GM18909 (cell line): ENCODE measurements around the gene ELN.
"Not testable (repeated sequence)": the region's sequence is repeated elsewhere in the genome, so short reads cannot be mapped to it uniquely, and the experiment has no call there.

Experiments
- ATAC-seq: cut with Tn5 transposase; IDR thresholded peaks from one replicate; pipeline ENCODE4 v1.9.1; 2021; ENCODE audit warnings: mild to moderate bottlenecking; ENCODE audit not compliant: unreplicated experiment, poor library complexity

ELN gene

DNA sequence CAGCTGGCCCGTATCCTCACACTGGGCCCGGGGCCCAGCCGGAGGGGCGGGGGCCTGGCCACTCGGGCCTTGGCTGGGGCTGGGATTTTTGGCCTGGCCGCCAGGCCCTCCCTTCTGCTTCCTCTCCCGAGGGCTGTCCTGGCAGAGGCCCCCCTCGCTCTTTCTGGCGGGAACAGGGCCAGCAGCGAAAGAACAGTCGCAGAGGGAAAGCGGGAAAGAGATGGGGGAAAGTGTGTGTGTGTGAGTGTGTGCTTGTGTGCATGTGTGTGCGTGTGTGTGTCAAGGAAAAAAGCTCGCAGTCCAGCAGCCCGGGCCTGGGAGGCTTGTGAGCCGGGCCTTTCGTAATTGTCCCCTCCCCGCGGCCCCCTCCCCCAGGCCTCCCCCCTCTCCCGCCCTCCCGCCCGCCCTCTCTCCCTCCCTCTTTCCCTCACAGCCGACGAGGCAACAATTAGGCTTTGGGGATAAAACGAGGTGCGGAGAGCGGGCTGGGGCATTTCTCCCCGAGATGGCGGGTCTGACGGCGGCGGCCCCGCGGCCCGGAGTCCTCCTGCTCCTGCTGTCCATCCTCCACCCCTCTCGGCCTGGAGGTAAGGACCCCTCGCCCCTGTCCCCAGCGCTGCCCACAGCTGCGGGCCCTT lies at the start of gene ELN:
Gene ELN, plus strand, starts transcription at position 491 of the 638 bp plus-strand sequence. Its CDS starts 15 bp downstream, at position 506.
- ATAC-seq = no peak

DNA sequence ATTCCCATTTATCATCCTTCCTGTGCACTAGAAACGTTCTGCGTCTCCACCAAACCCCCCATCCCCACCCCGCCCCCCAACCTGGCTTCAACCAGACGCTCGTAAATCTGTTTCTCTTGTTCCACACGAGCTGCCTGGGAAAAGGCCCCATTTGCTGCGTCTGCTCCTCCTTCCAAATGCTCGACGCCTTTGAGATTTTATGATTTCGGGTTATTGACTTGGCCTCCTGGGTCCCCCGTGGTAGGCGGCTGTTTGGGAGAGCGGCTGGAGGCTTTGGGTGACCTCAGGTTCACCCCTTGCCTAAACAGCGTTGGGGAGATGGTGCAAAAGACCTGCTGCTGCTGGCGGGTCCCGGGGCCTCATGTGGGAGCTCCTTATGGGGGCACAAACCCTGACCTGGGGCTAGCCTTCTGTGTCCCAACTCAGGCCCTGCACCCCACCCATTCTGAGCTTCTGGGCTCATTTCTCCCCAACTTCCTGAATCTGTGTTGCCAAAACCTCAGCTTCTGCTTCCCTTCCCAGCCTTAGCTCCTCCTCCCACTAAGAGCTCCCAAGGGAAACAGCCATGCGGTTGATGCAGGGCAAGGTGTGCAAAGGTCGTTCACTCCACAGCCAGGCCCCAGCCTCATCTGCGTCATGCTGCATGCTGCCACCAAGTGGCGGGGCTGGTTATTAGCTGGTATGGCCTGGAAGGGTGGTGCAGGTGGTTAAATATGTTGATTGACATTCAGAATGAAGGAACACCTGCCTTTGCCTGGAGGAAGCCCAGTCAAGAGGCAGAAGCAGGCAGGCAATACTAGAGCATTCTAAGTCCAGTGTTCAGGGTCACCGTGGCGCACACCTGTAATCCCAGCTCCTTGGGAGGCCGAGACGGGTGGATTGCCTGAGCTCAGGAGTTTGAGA lies 49.1 kb upstream of the ELN start:
- no peak for ATAC-seq

DNA sequence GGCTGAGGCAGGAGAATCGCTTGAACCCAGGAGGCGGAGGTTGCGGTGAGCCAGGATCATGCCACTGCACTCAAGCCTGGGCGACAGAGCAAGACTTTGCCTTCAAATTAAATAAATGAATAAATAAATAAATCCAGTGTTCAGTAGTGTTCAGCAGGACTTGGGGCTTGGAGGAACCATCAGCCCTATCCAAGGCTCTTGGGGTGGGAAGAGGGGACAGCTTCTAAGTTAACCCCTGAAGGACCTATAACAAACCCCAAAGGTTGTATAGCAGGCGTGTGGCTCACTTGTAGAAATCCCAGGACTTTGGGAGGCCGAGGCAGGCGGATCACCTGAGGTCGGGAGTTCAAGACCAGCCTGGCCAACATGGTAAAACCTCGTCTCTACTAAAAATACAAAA lies 48.3 kb upstream of the ELN start:
- not testable (repeated sequence) for ATAC-seq

DNA sequence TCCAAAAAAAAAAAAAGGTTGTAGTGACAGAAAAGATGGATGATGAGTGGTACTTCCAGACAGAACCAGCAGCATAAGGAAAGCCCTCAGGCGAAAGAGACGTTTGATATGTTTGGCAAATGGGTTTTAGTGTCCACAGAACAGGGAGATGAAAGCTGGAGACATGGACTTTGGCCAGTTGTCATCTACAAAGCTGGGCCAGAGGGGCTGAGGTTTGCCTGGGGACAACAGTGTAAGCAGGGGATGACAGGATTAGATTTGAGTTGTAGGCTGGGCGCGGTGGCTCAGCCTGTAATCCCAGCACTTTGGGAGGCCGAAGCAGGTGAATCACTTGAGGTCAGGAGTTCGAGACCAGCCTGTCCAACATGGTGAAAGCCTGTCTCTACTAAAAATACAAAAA lies 47.8 kb upstream of the ELN start:
- ATAC-seq = no peak

DNA sequence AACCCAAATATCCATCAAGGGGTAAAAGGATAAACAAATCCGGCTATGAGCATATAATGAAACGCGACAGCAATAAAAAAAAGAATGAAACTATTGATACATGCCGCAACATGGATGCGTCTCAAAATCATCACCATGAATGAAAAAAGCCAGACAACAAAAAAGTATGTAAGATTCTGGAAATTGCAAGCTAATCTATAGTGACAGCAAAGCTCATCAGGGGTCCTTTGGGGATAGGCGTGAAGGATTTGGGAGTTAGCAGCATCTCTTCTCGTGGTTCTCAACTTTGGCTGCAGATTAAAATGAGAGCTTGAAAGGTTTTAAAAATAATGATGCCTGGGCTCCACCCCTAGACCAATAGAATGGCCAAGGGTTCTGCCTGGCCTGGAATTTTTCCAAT lies 46.0 kb upstream of the ELN start:
- ATAC-seq = no peak

DNA sequence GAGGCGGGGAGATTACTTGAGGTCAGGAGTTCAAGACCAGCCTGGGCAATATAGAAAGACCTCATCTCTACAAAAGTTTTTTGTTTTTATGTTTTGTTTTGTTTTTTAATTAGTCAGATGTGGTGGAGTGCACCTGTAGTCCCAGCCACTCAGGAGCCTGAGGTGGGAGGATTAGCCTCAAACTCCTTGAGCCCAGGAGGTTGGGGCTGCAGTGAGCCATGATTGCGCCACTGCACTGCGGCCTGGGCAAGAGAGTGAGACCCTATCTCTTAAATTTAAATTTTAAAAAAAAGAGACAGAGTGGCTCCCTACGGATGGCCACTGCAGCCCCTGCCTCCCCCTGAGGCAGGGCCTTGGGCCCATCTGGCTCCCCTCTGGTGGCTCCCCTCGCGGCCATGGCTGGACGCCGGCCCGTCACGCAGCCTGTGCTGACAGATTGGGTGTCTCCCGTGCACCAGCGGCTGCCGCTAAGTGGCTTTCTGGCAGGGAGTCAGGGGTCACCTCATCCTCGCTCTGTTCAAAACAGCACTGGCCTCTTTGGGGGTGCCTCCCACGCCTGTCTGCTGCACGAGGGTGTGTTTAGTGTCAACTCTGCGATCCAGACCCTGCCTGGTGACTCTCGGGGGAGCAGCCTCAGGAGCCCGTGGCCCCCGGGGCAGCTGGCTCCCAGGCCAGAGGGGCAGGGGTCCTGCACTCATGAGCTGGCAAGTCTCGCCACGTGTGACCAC lies 44.4 kb upstream of the ELN start:
- no peak for ATAC-seq

DNA sequence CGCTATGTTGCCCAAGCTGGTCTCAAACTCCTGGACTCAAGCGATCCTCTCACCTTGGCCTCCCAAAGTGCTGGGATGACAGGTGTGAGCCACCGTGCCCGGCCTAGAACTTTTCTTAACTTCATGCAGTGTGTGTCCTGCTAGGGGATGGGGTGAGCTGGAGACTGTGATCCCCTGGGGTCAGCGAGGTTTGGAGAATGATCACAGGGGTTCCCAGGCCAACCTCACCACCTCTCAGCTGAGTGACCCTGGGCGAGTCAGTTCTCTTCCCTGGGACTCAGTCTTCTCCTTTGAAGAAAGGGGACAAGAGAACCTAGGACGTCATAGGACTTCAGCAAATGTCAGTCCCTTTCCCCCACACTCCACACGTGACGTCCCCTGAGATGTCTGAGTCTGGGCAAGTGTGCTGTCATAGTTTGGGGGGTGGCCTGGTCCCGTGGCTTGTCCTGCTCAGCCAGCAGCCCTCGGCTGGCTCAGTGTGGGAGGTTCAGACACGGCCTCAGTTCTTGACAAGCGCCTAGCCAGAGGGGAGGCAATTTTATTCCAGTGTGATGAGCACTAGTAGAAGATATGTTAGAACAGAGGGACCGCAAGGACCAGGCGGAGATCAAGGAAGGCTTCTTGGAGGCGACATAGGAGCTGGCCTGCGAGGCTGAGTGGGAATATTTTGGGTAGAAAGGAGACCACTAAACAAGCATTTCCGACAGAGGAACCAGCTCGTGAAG lies 43.3 kb upstream of the ELN start:
- no peak for ATAC-seq

DNA sequence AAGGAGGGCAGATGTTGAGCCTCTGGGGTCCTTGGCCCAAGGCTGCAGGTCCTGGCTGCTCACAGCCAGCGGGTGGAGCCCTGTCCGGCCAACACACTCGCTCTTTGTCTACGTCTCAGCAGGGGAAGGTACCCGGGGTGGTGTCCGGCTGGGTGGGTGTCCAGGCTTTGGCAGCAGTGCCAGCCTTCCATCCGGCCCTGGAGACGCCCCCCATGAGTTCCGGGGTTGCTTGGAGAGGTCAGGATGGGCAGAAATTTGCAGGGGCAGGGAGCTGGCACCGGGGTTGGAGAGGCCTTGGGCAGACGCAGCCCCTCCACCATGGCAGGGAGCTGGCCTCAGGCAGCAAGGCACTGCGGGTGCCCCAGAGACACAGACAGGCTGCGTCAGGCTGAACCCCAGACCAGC lies 42.2 kb upstream of the ELN start:
- no peak for ATAC-seq

DNA sequence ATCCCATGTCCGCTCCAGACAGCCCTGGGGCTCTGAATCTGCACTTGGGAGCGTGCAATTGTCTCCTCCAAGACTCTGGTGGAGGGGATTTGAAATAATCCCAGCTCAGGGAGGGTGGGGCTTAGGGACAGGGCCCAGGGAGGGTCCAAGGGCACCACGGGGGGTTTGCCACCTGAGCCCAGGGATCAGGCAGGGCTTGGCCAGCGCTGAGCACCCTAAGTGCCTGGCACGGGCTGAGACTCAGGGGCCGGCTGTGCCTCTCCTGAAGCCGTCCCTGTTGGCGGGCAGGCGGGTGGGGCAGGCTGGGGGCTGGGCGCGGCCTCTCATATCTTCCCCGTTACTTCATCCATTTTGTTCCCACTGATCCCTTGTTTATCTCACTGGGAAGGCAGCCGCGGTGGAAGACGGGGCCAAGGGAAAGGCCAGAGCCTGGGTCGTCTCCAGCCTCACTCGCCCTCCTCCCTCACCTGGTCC lies 41.8 kb upstream of the ELN start:
- ATAC-seq = no peak

DNA sequence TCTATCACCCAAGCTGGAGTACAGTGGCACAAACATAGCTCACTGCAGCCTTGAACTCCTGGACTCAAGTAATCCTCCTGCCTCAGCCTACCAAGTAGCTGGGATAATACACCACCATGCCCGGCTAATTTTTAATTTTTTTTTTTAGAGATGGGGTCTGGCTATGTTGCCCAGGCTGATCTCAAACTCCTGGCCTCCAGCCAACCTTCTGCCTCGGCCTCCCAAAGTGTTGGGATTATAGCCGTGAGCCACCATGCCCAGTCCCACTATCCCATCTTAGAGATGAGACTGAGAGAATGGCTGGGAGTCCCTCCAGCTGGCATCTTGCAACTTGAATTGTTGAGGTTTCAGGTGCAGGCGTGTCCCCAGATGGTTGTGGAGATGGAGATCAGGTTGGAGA lies 40.7 kb upstream of the ELN start:
- ATAC-seq = no peak

DNA sequence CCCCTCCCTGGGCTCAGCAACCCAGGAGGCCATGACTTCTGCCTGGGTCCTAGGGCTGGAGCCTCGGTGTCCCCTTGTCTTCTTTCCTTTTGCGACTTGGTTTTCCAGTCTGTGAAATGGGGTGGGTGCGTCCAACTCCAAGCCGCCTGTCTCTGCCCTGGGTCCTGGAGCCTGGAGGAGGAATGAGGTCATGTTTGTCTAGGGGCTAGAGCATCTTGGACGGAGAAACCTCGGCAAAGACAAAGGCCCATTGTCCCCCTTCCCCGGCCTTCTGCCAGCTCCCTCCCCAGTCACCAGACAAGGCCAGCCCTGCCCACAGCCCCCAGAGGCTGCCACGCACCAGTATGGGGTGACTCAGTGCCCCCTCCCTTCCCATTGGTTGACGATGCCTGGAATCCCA lies 39.8 kb upstream of the ELN start:
- no peak for ATAC-seq

DNA sequence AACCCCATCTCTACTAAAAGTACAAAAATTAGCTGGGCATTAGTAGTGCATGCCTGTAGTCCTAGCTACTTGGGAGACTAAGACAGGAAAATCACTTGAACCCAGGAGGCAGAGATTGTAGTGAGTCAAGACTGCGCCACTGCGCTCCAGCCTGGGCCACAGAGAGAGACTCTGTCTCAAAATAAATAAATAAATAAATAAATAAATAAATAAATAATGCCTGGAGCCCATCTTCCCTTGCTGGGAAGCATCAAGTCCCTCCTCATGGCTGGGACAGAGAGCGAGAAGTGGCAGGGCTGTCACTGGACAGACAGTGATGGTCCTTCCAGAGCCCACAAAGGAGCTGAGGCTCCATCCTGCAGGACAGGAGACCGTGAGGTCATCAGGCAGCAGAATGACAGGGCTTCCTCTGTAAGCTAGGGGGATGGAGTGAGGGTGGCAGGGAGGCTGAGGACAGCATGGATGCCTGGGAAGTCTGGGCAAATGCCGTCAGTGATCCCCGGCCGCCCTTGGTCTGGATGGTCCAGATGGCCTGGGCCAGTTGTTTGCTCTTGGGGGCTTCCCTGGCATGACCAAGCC lies 36.4 kb upstream of the ELN start:
- no peak for ATAC-seq

DNA sequence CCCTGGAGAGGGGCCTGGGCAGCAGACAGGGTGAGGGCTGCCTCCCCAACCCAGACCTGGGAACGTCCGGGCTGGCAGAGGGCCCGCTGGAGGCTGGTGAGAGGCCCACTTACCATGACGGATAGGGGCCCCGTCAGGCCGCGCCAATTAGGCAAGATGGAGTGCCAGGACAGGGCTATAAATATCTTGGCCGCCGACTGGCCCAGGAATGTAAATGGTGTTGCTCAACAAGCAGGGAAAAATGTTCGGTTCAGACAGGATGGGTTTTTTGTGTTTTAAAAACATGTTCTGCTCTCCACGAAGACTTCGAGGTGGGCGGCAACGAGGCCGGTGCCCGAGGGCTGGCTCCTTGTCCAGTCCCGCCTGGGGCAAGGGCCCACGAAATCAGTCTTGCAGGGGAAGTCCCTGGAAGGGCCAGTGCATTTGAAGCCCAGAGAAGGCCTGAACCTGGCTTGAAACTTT lies 35.8 kb upstream of the ELN start:
- no peak for ATAC-seq

DNA sequence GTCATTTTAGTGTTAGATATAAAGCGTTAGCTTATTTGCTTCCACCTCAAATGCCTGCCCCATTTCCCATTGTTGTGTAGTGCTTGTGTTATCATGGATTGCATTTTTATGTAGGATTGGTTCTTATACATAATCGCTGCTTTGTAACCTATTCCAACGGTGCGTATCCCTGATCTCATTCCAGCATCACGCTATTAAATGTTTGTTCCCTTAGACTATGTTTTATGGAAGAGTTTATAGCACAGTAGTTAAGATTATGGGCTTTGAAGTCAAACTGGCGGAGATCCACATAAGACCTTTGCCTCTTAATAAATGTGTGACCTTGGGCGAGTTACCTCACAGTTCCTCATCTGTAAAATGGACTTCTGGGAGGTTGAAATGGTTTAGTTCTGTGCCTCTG lies 34.0 kb upstream of the ELN start:
- ATAC-seq = no peak

DNA sequence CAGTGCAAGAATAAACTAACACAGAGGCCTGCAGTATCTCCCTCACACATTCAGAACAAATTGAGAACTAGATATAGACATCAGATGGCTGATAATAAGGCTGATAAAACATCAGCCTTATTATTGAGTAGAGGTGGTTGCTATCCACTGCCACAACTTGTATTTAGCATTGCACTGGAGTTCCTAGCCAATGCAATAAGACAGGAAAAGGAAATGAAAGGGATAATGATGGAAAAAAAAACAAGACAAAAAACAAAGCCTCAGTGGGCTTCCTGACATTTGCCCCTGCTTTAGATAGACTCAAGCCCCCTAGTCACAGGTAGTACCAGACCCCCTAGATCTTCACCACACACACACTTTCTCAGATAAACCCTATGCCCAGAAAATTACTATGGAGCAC lies 33.2 kb upstream of the ELN start:
- no peak for ATAC-seq

DNA sequence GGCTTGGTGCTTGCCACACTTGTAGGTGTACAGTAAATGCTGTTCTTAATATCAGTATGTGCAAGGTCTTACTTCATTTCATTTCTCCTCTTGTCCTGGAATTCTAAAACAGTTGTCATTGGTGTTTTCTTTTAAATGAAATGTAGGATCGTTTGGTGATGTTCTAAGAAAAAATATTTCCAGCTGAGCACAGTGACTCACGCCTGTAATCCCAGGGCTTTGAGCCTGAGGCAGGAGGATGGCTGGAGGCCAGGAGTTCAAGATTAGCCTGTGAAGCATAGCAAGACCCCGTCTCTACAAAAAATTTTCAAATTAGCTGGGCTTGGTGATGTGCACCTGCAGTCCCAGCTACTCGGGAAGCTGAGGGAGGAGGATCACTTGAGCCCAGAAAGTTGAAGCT lies 32.6 kb upstream of the ELN start:
- no peak for ATAC-seq

DNA sequence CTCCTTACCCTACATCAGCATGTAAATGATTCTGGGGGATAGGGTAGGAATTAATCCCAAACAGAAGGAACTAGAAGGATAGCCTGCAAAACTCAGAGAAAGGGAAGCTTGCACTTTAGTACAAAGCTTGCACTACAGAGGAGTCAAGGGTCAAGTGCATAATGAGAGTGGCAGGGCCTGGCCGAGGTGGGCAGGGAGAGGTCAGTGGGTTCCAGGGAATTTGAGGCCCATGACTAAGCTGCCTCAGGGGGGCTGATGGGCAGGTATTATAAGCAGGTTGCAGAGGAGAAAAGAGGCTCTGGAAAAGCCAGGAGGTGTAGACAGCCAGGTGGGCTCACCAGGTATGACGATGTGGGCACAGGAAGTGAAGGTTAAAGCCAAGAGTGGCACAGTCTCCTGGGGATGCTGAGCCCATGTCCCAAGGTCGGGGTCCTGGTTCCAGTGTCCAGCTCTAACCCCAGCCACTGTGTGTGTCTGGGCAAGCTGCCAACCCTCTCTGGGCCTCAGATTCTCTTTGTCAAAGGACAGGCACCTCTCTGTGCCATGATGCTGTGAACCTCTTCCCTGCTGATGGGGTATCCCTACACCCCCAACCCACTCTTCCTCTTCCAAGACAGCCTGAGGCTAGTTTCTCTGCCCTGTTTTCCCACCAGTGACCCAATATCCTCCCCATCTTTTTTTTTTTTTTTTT lies 32.0 kb upstream of the ELN start:
- ATAC-seq = no peak

DNA sequence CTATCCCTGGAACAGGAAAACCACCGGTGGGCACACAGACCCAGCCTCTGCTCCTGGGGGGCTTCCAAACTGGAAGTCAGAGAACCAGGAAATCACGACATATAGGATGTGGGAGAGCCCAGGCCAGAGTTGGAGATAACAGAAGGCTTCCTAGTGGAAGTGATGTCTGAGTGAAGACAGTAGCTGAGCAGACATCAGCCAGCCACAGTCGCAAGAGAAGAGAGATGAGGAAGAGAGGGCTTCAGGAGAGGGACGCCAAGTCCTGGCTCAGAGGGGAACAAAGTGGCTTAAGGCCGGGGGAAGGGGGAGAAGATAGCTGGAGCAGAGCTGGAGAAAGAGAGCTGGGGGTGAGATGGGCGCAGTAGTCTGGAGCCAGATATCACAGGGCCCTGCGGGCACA lies 30.9 kb upstream of the ELN start:
- ATAC-seq = no peak

DNA sequence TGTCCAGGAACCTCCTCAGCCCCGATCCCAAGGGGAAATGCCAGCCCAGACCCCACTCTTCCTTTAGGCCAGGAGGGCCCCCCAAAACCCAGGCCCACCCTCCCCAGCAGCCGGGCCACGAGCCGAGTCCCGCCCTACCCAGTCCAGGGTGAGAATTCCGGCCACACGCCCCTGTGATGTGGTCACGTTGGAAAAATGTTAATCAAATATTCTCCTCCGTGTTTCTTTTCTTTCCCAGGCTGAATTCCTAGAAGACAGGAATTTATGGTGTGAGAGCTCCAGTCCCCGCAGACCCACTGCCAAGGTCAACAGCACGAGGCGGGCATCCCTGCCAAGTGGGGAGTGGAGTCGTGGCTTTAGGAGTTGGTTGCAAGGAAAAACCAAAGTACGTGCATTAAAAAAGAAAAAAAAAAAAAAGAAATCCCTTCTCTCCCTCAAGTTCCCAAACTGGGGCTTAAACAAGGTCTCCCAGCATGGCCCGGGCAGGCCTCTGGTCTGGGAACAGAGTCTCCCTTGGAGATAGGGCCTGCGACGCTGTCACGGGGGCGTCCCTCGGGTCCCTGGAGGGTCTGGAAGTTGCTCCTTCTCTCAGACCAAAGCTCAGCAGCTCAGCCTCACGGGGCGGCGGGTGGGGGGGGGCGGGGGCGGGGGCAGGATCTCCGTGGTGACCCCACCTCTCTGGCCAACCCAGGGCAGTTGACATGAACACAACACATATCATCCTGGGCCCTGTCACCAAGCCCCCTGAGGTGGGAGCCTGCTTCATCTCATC lies 28.1 kb upstream of the ELN start:
- ATAC-seq = no peak
